PC-3 (cell line): ENCODE results near the gene RTF2.

ENCODE experiments used
- EZH2 ChIP-seq: fragments of 300-600 bp; sonication (generic); IDR thresholded peaks from one replicate; pipeline ENCODE4 v1.6.1; 2017; ENCODE audit warnings: antibody characterized with exemption, mild to moderate bottlenecking, low read length; ENCODE audit not compliant: unreplicated experiment
- EZH2phosphoT487 ChIP-seq: fragments of 300-600 bp; sonication (generic); IDR thresholded peaks from 2 replicates; pipeline ENCODE4 v1.6.1; 2018; ENCODE audit warnings: mild to moderate bottlenecking, antibody characterized with exemption, low read length, borderline replicate concordance
- TF ChIP-seq, protein P1 (sequence below): fragments of 300-600 bp; sonication (generic); conservative IDR thresholded peaks from 2 replicates; pipeline ENCODE4 v1.5.1; 2017; ENCODE audit warnings: antibody characterized with exemption, low read depth, mild to moderate bottlenecking, low read length

DNA sequence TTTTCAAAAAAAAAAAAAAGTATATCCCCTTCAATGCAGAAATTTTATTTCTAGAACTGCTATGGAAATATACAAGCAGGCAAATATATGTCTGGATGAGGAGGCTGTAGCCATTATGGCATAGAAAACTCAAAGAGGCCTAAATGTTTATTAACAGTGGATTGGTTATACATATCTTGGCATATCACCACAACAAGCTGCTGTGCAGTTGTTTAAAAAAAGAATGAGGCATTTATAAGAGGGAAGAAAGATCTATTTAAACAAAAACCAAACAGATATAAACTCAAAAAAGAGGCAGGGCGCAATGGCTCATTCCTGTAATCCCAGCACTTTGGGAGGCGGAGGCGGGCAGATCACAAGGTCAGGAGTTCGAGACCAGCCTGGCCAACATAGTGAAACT is 30.1 kb upstream of the RTF2 start:
- TF ChIP-seq, protein P1, sequence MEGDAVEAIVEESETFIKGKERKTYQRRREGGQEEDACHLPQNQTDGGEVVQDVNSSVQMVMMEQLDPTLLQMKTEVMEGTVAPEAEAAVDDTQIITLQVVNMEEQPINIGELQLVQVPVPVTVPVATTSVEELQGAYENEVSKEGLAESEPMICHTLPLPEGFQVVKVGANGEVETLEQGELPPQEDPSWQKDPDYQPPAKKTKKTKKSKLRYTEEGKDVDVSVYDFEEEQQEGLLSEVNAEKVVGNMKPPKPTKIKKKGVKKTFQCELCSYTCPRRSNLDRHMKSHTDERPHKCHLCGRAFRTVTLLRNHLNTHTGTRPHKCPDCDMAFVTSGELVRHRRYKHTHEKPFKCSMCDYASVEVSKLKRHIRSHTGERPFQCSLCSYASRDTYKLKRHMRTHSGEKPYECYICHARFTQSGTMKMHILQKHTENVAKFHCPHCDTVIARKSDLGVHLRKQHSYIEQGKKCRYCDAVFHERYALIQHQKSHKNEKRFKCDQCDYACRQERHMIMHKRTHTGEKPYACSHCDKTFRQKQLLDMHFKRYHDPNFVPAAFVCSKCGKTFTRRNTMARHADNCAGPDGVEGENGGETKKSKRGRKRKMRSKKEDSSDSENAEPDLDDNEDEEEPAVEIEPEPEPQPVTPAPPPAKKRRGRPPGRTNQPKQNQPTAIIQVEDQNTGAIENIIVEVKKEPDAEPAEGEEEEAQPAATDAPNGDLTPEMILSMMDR = no peak
- TF ChIP-seq EZH2 (no peak), EZH2phosphoT487 (no peak)
